Spinal cord (tissue), 10 donors: ENCODE results near the gene ECE1. TPM values are rescaled to one million over a fixed set of nuclear protein-coding genes. Genes with fewer than 3 reads are reported as not detected.
"Not testable (repeated sequence)": the region's sequence is repeated elsewhere in the genome, so short reads cannot be mapped to it uniquely, and the experiment has no call there.

Source experiments
- DNase-seq, 6 donors: peaks; one replicate each; pipeline versions ENCODE4 v3.0.0 to v3.0.0-alpha.2; 2013 to 2015; ENCODE audit warnings: low spot score in 6 of 6, low read depth in 4 of 6
- H3K27ac ChIP-seq: one replicate; pipeline ENCODE4 v1.5.1; 2013; ENCODE audit warnings: low read depth, low read length, control low read depth
- H3K27me3 ChIP-seq: one replicate; pipeline ENCODE4 v1.6.1; 2013; ENCODE audit warnings: low read length; ENCODE audit not compliant: control insufficient read depth, insufficient read depth
- H3K36me3 ChIP-seq: one replicate; pipeline ENCODE4 v1.6.1; 2013; ENCODE audit warnings: low read length; ENCODE audit not compliant: control insufficient read depth, insufficient read depth
- H3K4me1 ChIP-seq: one replicate; pipeline ENCODE4 v1.6.1; 2013; ENCODE audit warnings: low read length; ENCODE audit not compliant: control insufficient read depth, insufficient read depth
- H3K4me3 ChIP-seq: one replicate; pipeline ENCODE4 v1.5.1; 2013; ENCODE audit warnings: low read depth, low read length, control low read depth
- H3K9me3 ChIP-seq: one replicate; pipeline ENCODE4 v1.6.1; 2013; ENCODE audit warnings: low read length; ENCODE audit not compliant: control insufficient read depth, insufficient read depth
- whole genome bisulfite sequencing: methylation state at CpG from one replicate; pipeline ENCODE4 v1.1.5; 2013; ENCODE audit warnings: missing lambda C conversion rate; ENCODE audit not compliant: insufficient coverage; 5-methylcytosine and 5-hydroxymethylcytosine counted together
- polyA plus RNA-seq, 2 donors: library from polyadenylated mRNA; unstranded; fragments of 120-200 nt; gene quantifications; one replicate each; pipeline ENCODE4 v1.2.1, GENCODE V29; 2013; ENCODE audit not compliant: insufficient read length in 2 of 2
- total RNA-seq, 2 donors: library from RNA; depleted of rRNA in 1 of 2; stranded (reverse); fragments of 120-200 nt in 1 of 2; fragments of >200 nt in 1 of 2; gene quantifications; one replicate each; pipeline versions ENCODE4 v1.2.3 to v1.2.4, GENCODE V29; 2013 to 2014
- donor health status: healthy.

The ECE1 gene
- total and polyA plus RNA-seq, 4 donors: 21.2 to 33.9 (median 27.1) TPM

DNA sequence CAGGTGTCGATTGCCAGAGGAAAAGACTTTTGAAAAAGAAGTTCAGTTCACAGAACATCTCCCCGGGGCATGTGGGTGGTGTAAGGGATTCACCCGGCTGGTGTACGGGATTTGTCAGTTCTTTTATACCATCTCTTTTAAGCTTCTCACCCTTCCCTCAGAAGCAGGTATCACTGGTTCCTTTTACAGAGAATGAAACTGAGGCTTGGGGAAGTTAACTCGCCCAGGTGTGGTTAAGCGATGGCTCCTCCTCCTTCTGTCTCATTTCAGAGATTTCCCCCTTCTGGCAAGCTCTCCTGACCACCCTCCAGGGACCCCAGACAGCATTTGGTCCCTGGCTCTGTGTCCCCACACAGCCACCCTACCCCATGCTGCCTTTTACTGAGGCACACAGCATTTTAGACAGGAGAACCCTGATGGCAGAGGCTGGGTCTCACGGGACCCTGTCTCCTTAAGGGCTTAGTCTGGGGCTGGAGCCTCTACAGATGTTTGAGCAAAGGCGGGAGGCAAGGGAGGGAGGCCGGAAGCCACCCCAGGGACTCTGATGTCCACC is 2.8 kb upstream of the ECE1 start:
- Histone ChIP-seq H3K27me3 (no peaks in the 10 kb centered on the region), H3K9me3 (no peaks in the 10 kb centered on the region), H3K4me1 (peaks cover 29% of the 10 kb centered on the region), H3K27ac (no peak overlapping the region), H3K4me3 (no peak overlapping the region), H3K36me3 (no peaks in the 10 kb centered on the region)
- 75% methylated on average over 5 of the region's 9 CpGs for WGBS
- no peak for DNase-seq

DNA sequence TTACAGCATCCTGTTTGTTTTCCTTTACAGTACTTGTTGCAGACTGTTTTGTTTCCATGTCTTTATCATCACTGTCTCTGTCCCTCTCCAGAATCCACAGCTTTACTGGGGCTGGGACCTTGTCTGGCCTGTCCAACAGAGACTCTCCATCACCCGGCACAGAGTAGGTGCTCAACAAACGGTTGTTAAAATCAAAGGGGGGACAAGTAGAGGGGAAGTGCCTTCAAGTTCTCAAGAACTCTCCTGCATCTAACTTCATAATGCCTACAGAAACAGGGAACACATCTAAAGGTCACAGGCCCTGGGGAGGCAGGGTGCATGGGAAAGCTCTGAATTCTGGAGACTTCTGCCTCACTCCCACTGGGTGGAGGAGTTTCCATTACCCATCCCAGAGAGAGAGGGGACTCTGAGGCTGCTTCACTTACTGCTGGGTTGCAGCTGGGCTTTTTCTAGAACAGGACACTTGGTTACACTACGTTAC is 2.3 kb upstream of the ECE1 start:
- Histone ChIP-seq H3K4me3 (no peak overlapping the region), H3K36me3 (no peaks in the 10 kb centered on the region), H3K9me3 (no peaks in the 10 kb centered on the region), H3K27ac (no peak overlapping the region), H3K27me3 (no peaks in the 10 kb centered on the region), H3K4me1 (peaks cover 29% of the 10 kb centered on the region)
- no CpG with 5 or more reads among the region's 3 CpGs for WGBS
- no peak for DNase-seq

DNA sequence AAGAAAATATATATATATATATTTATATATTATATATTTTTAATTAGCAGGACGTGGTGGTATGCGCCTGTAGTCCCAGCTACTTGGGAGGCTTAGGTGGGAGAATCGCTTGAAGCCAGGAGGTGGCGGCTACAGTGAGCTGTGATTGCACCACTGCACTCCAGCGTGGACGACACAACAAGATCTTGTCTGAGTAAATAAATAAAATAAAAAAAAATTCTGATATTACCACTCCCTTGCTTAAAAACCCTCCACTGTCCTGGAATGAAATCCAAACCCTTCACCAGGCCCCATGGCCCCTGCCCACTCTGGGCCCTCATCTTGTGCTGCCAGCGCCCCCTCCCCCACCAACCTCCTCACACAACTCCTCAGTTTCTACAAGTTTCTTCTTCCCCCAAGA is 1.7 kb upstream of the ECE1 start:
- 100% methylated on average over 1 of the region's 7 CpGs for WGBS
- Histone ChIP-seq H3K9me3 (no peaks in the 10 kb centered on the region), H3K4me1 (peaks cover 29% of the 10 kb centered on the region), H3K27me3 (no peaks in the 10 kb centered on the region), H3K36me3 (no peaks in the 10 kb centered on the region), H3K27ac (no peak overlapping the region), H3K4me3 (no peak overlapping the region)
- DNase-seq: no peak

DNA sequence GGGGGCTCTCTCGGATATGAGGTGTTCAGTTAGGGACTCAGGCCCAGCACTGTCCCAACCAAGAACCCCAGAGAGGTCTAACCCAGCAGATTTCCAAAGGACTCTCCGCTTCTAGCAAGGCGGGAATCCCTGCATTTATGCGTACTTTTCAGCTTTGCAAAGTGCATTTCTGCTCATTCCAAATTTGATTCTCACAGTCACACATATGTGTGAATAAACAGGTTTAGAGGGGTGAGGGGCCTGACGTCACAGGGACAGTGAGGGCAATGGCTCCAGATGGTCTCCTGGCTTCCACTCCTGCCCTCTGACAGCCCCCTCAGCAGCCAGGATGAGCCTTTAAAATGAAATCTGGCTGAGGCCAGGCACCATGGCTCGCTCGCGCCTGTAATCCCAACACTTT is 921 bp upstream of the ECE1 start:
- H3K36me3 ChIP-seq: no peaks in the 10 kb centered on the region
- no peaks in the 10 kb centered on the region for H3K27me3 ChIP-seq
- WGBS: 79% methylated on average over 3 of the region's 8 CpGs
- peaks cover 29% of the 10 kb centered on the region for H3K4me1 ChIP-seq
- no peak overlapping the region for H3K4me3 ChIP-seq
- DNase-seq: no peak
- H3K9me3 ChIP-seq: no peaks in the 10 kb centered on the region
- H3K27ac ChIP-seq: no peak overlapping the region

DNA sequence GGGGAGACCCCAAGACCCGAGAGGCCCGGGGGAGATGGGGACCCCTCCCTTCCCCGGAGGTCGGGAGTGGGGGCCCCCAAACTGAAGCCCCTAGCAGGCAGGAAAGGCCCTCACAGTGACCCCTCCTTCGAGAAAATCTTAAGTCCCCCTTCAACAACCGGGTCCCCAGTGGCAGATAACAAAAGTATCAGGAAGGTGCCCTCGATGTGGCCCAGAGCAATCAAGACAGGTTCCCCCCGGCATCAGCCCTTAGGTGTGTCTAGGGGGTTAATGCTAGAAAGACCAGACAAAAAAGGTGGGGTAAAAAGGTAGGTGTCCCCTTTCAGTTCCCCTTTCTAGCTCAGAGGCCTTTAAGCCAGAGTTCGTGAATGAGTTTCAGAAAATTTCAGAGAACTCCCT is 282 bp upstream of the ECE1 start:
- WGBS: 3% methylated on average over 6 of the region's 9 CpGs
- H3K9me3 ChIP-seq: no peaks in the 10 kb centered on the region
- no peak overlapping the region for H3K27ac ChIP-seq
- DNase-seq: no peak
- H3K4me1 ChIP-seq: peaks cover 29% of the 10 kb centered on the region
- no peaks in the 10 kb centered on the region for H3K36me3 ChIP-seq
- no peaks in the 10 kb centered on the region for H3K27me3 ChIP-seq
- H3K4me3 ChIP-seq: peak overlapping the region; percentile 45

DNA sequence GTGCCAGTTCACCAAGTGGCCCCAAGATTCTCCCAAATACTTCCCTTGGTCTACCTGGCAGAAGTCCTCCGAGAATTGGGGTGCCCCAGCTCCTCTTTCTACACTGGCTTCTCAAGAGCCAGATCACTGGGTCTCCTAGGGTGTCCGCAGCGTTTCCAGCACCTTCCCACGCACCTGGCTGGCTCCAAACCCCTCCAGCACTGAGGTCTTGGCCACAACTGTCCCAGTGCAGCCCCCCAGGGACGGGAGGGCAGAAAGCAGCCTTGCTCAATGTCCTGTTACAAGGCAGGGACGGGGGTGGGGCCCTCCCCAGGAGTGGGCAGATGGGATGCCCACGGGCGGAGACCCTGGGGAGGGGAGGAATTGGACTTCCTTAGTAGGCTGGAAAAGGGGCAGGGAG is 1.1 kb downstream of the ECE1 start:
- Histone ChIP-seq H3K9me3 (no peaks in the 10 kb centered on the region), H3K4me1 (peaks cover 38% of the 10 kb centered on the region), H3K27ac (no peak overlapping the region), H3K4me3 (peak overlapping the region; percentile 45), H3K36me3 (no peaks in the 10 kb centered on the region), H3K27me3 (no peaks in the 10 kb centered on the region)
- DNase-seq: no peak
- 75% methylated on average over 8 of the region's 8 CpGs for WGBS

- H3K27ac ChIP-seq: no peak overlapping the region
- WGBS: 59% methylated on average over 8 of the region's 8 CpGs
These were observed 2.3 kb downstream of the ECE1 start for GRCh38 chr1:21287905-21288514.

DNA sequence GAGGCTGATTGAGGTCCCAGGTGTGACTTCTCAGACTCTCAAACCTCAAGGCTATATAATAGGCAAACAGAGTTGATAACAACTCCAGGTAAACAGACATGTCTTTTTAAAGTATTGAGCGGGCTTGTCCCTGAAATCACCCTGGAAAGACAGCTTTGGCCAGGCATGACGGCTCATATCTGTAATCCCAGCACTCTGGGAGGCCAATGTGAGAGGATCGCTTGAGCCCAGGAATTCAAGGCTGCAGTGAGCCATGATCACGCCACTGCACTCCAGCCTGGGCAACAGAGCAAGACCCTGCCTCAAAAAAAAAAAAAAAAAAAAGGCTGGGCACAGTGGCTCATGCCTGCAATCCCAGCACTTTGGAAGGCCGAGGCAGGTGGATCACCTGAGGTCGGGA is 4.9 kb downstream of the ECE1 start:
- not testable (repeated sequence) for H3K27me3 ChIP-seq, H3K4me3 ChIP-seq, DNase-seq, H3K27ac ChIP-seq, H3K36me3 ChIP-seq, H3K9me3 ChIP-seq
- peaks cover 27% of the 10 kb centered on the region for H3K4me1 ChIP-seq
- WGBS: 95% methylated on average over 4 of the region's 6 CpGs

More at GRCh38 chr1:21287905-21288514, 2.3 kb downstream of the ECE1 start:
- H3K9me3 ChIP-seq: no peaks in the 10 kb centered on the region
- no peak for DNase-seq
- H3K4me1 ChIP-seq: peaks cover 35% of the 10 kb centered on the region
- H3K36me3 ChIP-seq: no peaks in the 10 kb centered on the region
- H3K27me3 ChIP-seq: no peaks in the 10 kb centered on the region
- no peak overlapping the region for H3K4me3 ChIP-seq

DNA sequence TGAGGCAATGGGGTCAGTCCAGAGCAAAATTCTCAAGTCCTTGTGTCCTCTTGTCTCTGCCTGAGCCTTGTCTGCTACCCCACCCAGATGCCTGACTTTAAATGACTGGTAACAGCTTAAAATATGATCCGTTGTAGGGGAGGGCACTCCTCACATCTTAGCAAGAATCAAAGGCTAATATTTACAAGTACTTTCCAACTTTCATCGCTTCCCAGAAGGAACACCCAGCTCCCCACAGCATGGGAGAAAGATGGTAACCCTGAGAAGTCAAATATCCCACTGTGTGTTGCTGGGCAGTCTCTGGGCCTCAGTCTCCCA is 5.2 kb downstream of the ECE1 start:
- DNase-seq: no peak
- peaks cover 27% of the 10 kb centered on the region for H3K4me1 ChIP-seq
- H3K4me3 ChIP-seq: no peak overlapping the region
- no peaks in the 10 kb centered on the region for H3K9me3 ChIP-seq
- H3K27ac ChIP-seq: no peak overlapping the region
- WGBS: no CpG with 5 or more reads among the region's 2 CpGs
- no peaks in the 10 kb centered on the region for H3K27me3 ChIP-seq
- H3K36me3 ChIP-seq: peaks cover 1% of the 10 kb centered on the region
